ENCODE data around the gene CDK5RAP2. TPM values are rescaled to one million over a fixed set of nuclear protein-coding genes. Genes with fewer than 3 reads are reported as not detected.

Gene CDK5RAP2
- total and polyA plus RNA-seq, 9 of the 15 experiments (the other 6 are each of a cell fraction or from before 2014, with no cell fraction given): 19.9 to 68.8 (median 42.2) TPM

DNA sequence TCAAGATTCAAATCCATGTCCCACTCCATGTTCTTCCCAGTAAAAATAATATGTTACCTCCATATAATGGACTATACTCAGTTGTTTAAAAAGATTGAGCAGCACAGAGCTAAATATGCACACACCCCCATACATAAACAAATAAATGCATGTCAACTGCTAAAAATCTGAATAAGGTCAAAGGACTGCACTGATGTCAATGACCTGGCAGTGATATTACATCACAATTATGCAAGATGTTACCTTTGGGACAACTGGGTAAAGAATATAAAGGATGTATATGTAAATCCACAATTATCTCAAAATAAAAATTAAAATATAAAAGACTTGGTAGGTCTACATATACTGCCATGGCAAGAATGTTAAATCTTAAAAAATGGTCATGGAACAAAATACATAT is 57.9 kb downstream of the CDK5RAP2 start:
- peaks cover 73% of the 10 kb centered on the region for H3K36me3 ChIP-seq (ENCODE audit: control insufficient read depth, insufficient read depth, low read length)
- DNase-seq (ENCODE audit: extremely low read depth in 1 of 4, low spot score in 3 of 4) (no peak), FAIRE-seq (no peak), ATAC-seq (no peak)
- H2AFZ ChIP-seq (ENCODE audit: low read depth, low read length): no peak overlapping the region
- CTCF ChIA-PET (ENCODE audit: low intra/inter-chr PET ratio): no interaction called here
- H3K4me2 ChIP-seq (ENCODE audit: insufficient read depth, low read length): no peak overlapping the region
- no peaks in the 10 kb centered on the region for H3K9me3 ChIP-seq (replicated peaks; ENCODE audit: control insufficient read depth, insufficient read depth, low read depth, low read length)
- POLR2A ChIA-PET: no interaction called here
- H3K4me3 ChIP-seq: no peak overlapping the region
- TF ChIP-seq RBBP5 (IDR thresholded peaks at IDR 0.05; ENCODE audit: borderline replicate concordance, insufficient read depth, low read length, poor library complexity, severe bottlenecking) (no peak), THRB (CRISPR knock-in tag; conservative IDR thresholded peaks at IDR 0.05) (no peak), PYGO2 (tag; IDR thresholded peaks at IDR 0.05) (no peak)
- H3K9ac ChIP-seq (ENCODE audit: insufficient read depth in 1 of 2, low read depth in 2 of 2, low read length in 2 of 2): no peak overlapping the region
- H3K9me1 ChIP-seq (ENCODE audit: control insufficient read depth, insufficient read depth, low read length): no peaks in the 10 kb centered on the region
- in situ Hi-C loops (cut with MboI): no loop called here
- intact Hi-C loops (cut with micrococcal nuclease): no loop called here
- BruUV-seq (replicated peaks): no TSS peak
- no peaks in the 10 kb centered on the region for H4K20me1 ChIP-seq (replicated peaks; ENCODE audit: control insufficient read depth, insufficient read depth, low read length)
- no peaks in the 10 kb centered on the region for H3K79me2 ChIP-seq (ENCODE audit: control insufficient read depth, insufficient read depth, low read length)
- no peaks in the 10 kb centered on the region for H3K27me3 ChIP-seq (ENCODE audit: control insufficient read depth in 2 of 2, insufficient read depth in 2 of 2, low read length in 2 of 2)
- H3K27ac ChIP-seq (ENCODE audit: extremely low read depth, low read depth, low read length): no peak overlapping the region
- H3K4me1 ChIP-seq (replicated peaks in 1 of 2; ENCODE audit: control insufficient read depth in 2 of 2, insufficient read depth in 2 of 2, low read length in 2 of 2): no peaks in the 10 kb centered on the region

- H2AFZ ChIP-seq (ENCODE audit: low read depth, low read length): no peak overlapping the region
- peaks cover 70% of the 10 kb centered on the region for H3K36me3 ChIP-seq (ENCODE audit: control insufficient read depth, insufficient read depth, low read length)
- no peak overlapping the region for H3K27ac ChIP-seq (ENCODE audit: extremely low read depth, low read depth, low read length)
- FAIRE-seq (no peak), DNase-seq (ENCODE audit: extremely low read depth in 1 of 4, low spot score in 3 of 4) (no peak), ATAC-seq (no peak)
- H4K20me1 ChIP-seq (replicated peaks; ENCODE audit: control insufficient read depth, insufficient read depth, low read length): no peaks in the 10 kb centered on the region
- H3K9me3 ChIP-seq (replicated peaks; ENCODE audit: control insufficient read depth, insufficient read depth, low read depth, low read length): no peaks in the 10 kb centered on the region
- no peak overlapping the region for H3K4me2 ChIP-seq (ENCODE audit: insufficient read depth, low read length)
- H3K4me3 ChIP-seq: no peak overlapping the region
- H3K4me1 ChIP-seq (replicated peaks in 1 of 2; ENCODE audit: control insufficient read depth in 2 of 2, insufficient read depth in 2 of 2, low read length in 2 of 2): no peaks in the 10 kb centered on the region
- ChIA-PET POLR2A (interaction anchor here (0.6 to 1.3 kb wide), 5 partner anchors 8 to 13 kb away, joined by 3 to 7 read pairs (median 3); no protein-coding TSS in a partner anchor), CTCF (ENCODE audit: low intra/inter-chr PET ratio) (no interaction called here)
- H3K27me3 ChIP-seq (ENCODE audit: control insufficient read depth in 2 of 2, insufficient read depth in 2 of 2, low read length in 2 of 2): no peaks in the 10 kb centered on the region
- intact Hi-C loops (cut with micrococcal nuclease) (no loop called here), in situ Hi-C loops (cut with MboI) (no loop called here)
- H3K9me1 ChIP-seq (ENCODE audit: control insufficient read depth, insufficient read depth, low read length): no peaks in the 10 kb centered on the region
- H3K79me2 ChIP-seq (ENCODE audit: control insufficient read depth, insufficient read depth, low read length): no peaks in the 10 kb centered on the region
- no peak overlapping the region for H3K9ac ChIP-seq (ENCODE audit: insufficient read depth in 1 of 2, low read depth in 2 of 2, low read length in 2 of 2)
- no TSS peak for BruUV-seq (replicated peaks)
- WGBS (ENCODE audit: insufficient coverage, low coverage, missing lambda C conversion rate): 72% methylated on average over 2 of the region's 2 CpGs
- TF ChIP-seq KAT8 (IDR thresholded peaks at IDR 0.05; ENCODE audit: low read depth) (no peak), TRIM25 (IDR thresholded peaks at IDR 0.05; ENCODE audit: borderline replicate concordance) (no peak), IFI16 (CRISPR knock-in tag; IDR thresholded peaks at IDR 0.05) (no peak), MTA1 (IDR thresholded peaks at IDR 0.05; ENCODE audit: borderline replicate concordance) (no peak), SIRT6 (IDR thresholded peaks at IDR 0.05; ENCODE audit: low read depth, low read length) (no peak), CXXC5 (CRISPR knock-in tag; IDR thresholded peaks at IDR 0.05) (no peak), ZNF444 (CRISPR knock-in tag; IDR thresholded peaks at IDR 0.05) (no peak), PHB (CRISPR knock-in tag; IDR thresholded peaks at IDR 0.05) (no peak)
- TF ChIP-seq, protein P1, sequence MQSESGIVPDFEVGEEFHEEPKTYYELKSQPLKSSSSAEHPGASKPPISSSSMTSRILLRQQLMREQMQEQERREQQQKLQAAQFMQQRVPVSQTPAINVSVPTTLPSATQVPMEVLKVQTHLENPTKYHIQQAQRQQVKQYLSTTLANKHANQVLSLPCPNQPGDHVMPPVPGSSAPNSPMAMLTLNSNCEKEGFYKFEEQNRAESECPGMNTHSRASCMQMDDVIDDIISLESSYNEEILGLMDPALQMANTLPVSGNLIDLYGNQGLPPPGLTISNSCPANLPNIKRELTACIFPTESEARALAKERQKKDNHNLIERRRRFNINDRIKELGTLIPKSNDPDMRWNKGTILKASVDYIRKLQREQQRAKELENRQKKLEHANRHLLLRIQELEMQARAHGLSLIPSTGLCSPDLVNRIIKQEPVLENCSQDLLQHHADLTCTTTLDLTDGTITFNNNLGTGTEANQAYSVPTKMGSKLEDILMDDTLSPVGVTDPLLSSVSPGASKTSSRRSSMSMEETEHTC (IDR thresholded peaks at IDR 0.05): no peak
Observed at GRCh38 chr9:120521101-120521500, 58.9 kb downstream of the CDK5RAP2 start.

All from K562 (cell line).